SK-N-SH (cell line): ENCODE measurements around the gene POLD2. TPM values are rescaled to one million over a fixed set of nuclear protein-coding genes. Genes with fewer than 3 reads are reported as not detected.

Source experiments
- CTCF ChIA-PET: fragments of 300-600, 350-600 bp; formaldehyde crosslinking; extraction: SDS; loops from one replicate; lab custom pipeline; 2021; lab: Yijun Ruan, JAX
- POLR2A ChIA-PET: fragments of 350-600 bp; sonication (Branson Sonifier 250); formaldehyde crosslinking; extraction: SDS; loops from one replicate; lab custom pipeline; 2020; ENCODE audit warnings: antibody characterized with exemption, inconsistent platforms; lab: Yijun Ruan, JAX
- DNase-seq: peaks from one replicate; pipeline ENCODE4 v3.0.0; 2012
- H2AFZ ChIP-seq: fragments of 200-600 bp; sonication (generic); 2 replicates; pipeline ENCODE4 v1.8.1; 2016; ENCODE audit warnings: antibody characterized with exemption, mild to moderate bottlenecking, low read depth
- H3F3A ChIP-seq: fragments of 200-600 bp; sonication (generic); replicated peaks from 2 replicates; pipeline ENCODE3; 2016; ENCODE audit warnings: antibody characterized with exemption, mild to moderate bottlenecking; ENCODE audit not compliant: insufficient read depth
- H3K27ac ChIP-seq, 2 experiments: fragments of 200-500 bp in 1 of 2; fragments of 200-600 bp in 1 of 2; sonication (Bioruptor generic) in 1 of 2; sonication (generic), shearing (Covaris generic) in 1 of 2; 2 replicates each; pipeline versions ENCODE4 v1.5.1 to v1.6.1; 2014 to 2016; ENCODE audit warnings: low read depth in 2 of 2, inconsistent platforms in 1 of 2, low read length in 1 of 2, mild to moderate bottlenecking in 1 of 2, mixed read lengths in 1 of 2
- H3K27me3 ChIP-seq: fragments of 200-600 bp; sonication (generic), shearing (Covaris generic); 2 replicates; pipeline ENCODE4 v1.6.1; 2016; ENCODE audit warnings: mixed run types; ENCODE audit not compliant: insufficient read depth
- H3K36me3 ChIP-seq, 2 experiments: fragments of 200-500 bp in 1 of 2; fragments of 200-600 bp in 1 of 2; sonication (Bioruptor generic) in 1 of 2; sonication (generic) in 1 of 2; replicated peaks in 1 of 2; 2 replicates each; pipeline versions ENCODE3 to v1.5.1; 2014 to 2016; ENCODE audit warnings: low read length in 1 of 2, mild to moderate bottlenecking in 1 of 2; ENCODE audit not compliant: insufficient read depth in 2 of 2, control insufficient read depth in 1 of 2
- H3K4me1 ChIP-seq, 2 experiments: fragments of 200-500 bp in 1 of 2; fragments of 200-600 bp in 1 of 2; sonication (Bioruptor generic) in 1 of 2; sonication (generic), shearing (Covaris generic) in 1 of 2; 2 replicates each; pipeline versions ENCODE4 v1.5.1 to v1.6.1; 2014 to 2016; ENCODE audit warnings: low read depth in 1 of 2, low read length in 1 of 2, mixed run types in 1 of 2; ENCODE audit not compliant: insufficient read depth in 2 of 2, control insufficient read depth in 1 of 2
- H3K4me2 ChIP-seq: fragments of 200-600 bp; sonication (generic), shearing (Covaris generic); 2 replicates; pipeline ENCODE4 v1.6.1; 2017; ENCODE audit warnings: mixed run types
- H3K4me3 ChIP-seq, 2 experiments: fragments of 200-500 bp in 1 of 2; fragments of 200-600 bp in 1 of 2; sonication (Bioruptor generic) in 1 of 2; sonication (generic), shearing (Covaris generic) in 1 of 2; 2 replicates each; pipeline versions ENCODE4 v1.5.1 to v1.8.1; 2014 to 2016; ENCODE audit warnings: low read depth in 2 of 2, inconsistent platforms in 1 of 2, low read length in 1 of 2, mild to moderate bottlenecking in 1 of 2, mixed read lengths in 1 of 2, moderate library complexity in 1 of 2
- H3K79me2 ChIP-seq: fragments of 200-600 bp; sonication (generic); 2 replicates; pipeline ENCODE4 v1.8.1; 2017; ENCODE audit warnings: mild to moderate bottlenecking; ENCODE audit not compliant: insufficient read depth
- H3K9ac ChIP-seq: fragments of 200-600 bp; sonication (generic); 2 replicates; pipeline ENCODE4 v1.6.1; 2017; ENCODE audit warnings: mixed run types
- H3K9me2 ChIP-seq: fragments of 200-600 bp; sonication (generic); 2 replicates; pipeline ENCODE4 v1.6.1; 2017; ENCODE audit warnings: mixed run types
- H3K9me3 ChIP-seq: fragments of 200-600 bp; sonication (generic); 2 replicates; pipeline ENCODE4 v1.6.1; 2017; ENCODE audit warnings: mixed run types, mild to moderate bottlenecking, moderate library complexity
- H4K20me1 ChIP-seq: fragments of 200-600 bp; sonication (generic); 2 replicates; pipeline ENCODE4 v1.6.1; 2017; ENCODE audit warnings: mild to moderate bottlenecking, mixed run types; ENCODE audit not compliant: insufficient read depth
- CTCF ChIP-seq: fragments of 200-600 bp; sonication (generic); IDR thresholded peaks from 2 replicates; pipeline ENCODE4 v1.6.1; 2017; ENCODE audit warnings: antibody characterized with exemption, mild to moderate bottlenecking, moderate library complexity
- EP300 ChIP-seq, 2 experiments: IDR thresholded peaks; 2 replicates each; pipeline versions ENCODE4 v1.4.0 to v1.6.1; 2012; ENCODE audit warnings: borderline replicate concordance in 1 of 2, low read depth in 1 of 2, low read length in 1 of 2
- FOXJ3 ChIP-seq: sonication (generic); formaldehyde crosslinking; IDR thresholded peaks from 2 replicates; pipeline ENCODE4 v1.5.1; 2020; ENCODE audit warnings: mild to moderate bottlenecking, missing genetic modification reagents
- FOXM1 ChIP-seq: IDR thresholded peaks from 2 replicates; pipeline ENCODE4 v1.4.0; 2012; ENCODE audit warnings: low read depth, mild to moderate bottlenecking
- GATA2 ChIP-seq: sonication (generic); formaldehyde crosslinking; IDR thresholded peaks from 2 replicates; pipeline ENCODE4 v1.5.0; 2020; ENCODE audit warnings: mild to moderate bottlenecking, missing genetic modification reagents
- JUND ChIP-seq: IDR thresholded peaks from 2 replicates; pipeline ENCODE4 v1.4.0; 2012
- MAX ChIP-seq: IDR thresholded peaks from 2 replicates; pipeline ENCODE4 v1.4.0; 2012; ENCODE audit warnings: low read depth
- MEF2A ChIP-seq: IDR thresholded peaks from 2 replicates; pipeline ENCODE4 v1.4.0; 2012; ENCODE audit warnings: low read depth, borderline replicate concordance
- MXI1 ChIP-seq: IDR thresholded peaks from 2 replicates; pipeline ENCODE4 v1.6.1; 2012; ENCODE audit warnings: mild to moderate bottlenecking, low read depth, low read length, improper control_type of control experiment
- NRF1 ChIP-seq: IDR thresholded peaks from 2 replicates; pipeline ENCODE4 v1.6.1; 2012; ENCODE audit warnings: low read depth, mild to moderate bottlenecking, low read length
- RXRA ChIP-seq: IDR thresholded peaks from 2 replicates; pipeline ENCODE4 v1.4.0; 2012; ENCODE audit warnings: low read depth, mild to moderate bottlenecking, borderline replicate concordance
- TCF12 ChIP-seq: IDR thresholded peaks from 2 replicates; pipeline ENCODE4 v1.4.0; 2012
- YY1 ChIP-seq: IDR thresholded peaks from 2 replicates; pipeline ENCODE4 v1.4.0; 2012; ENCODE audit warnings: low read depth, mild to moderate bottlenecking
- WGBS: methylation state at CpG from one replicate; pipeline ENCODE4 v1.1.6; 2017; ENCODE audit warnings: low lambda C conversion rate; 5-methylcytosine and 5-hydroxymethylcytosine counted together
- polyA plus RNA-seq, 3 experiments: library from polyadenylated mRNA; depleted of rRNA; stranded (reverse); fragments of >200 nt; gene quantifications; 2 replicates each; pipeline ENCODE4 v1.2.3, GENCODE V29; 2012
- TF ChIP-seq, protein P1 (sequence below): fragments of 150-350 bp; IDR thresholded peaks from 2 replicates; pipeline ENCODE4 v1.6.1; 2016; ENCODE audit warnings: mild to moderate bottlenecking, low read depth, low read length
- TF ChIP-seq, protein P2 (sequence below): IDR thresholded peaks from 2 replicates; pipeline ENCODE4 v1.4.0; 2012; ENCODE audit warnings: low read depth, borderline replicate concordance
- TF ChIP-seq, protein P3 (sequence below): IDR thresholded peaks from 2 replicates; pipeline ENCODE4 v1.6.1; 2012; ENCODE audit warnings: mild to moderate bottlenecking, low read depth, low read length, moderate library complexity

POLD2 gene
- polyA plus RNA-seq, 1 of the 3 experiments (the other 2 are of a cell fraction), result 194 TPM

GRCh38 chr7:44098092-44099068 is 25.0 kb downstream of the POLD2 start (continued):
- TF ChIP-seq, protein P1, sequence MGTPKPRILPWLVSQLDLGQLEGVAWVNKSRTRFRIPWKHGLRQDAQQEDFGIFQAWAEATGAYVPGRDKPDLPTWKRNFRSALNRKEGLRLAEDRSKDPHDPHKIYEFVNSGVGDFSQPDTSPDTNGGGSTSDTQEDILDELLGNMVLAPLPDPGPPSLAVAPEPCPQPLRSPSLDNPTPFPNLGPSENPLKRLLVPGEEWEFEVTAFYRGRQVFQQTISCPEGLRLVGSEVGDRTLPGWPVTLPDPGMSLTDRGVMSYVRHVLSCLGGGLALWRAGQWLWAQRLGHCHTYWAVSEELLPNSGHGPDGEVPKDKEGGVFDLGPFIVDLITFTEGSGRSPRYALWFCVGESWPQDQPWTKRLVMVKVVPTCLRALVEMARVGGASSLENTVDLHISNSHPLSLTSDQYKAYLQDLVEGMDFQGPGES, result no peak
- TF ChIP-seq MAX (no peak), MXI1 (no peak)

DNA sequence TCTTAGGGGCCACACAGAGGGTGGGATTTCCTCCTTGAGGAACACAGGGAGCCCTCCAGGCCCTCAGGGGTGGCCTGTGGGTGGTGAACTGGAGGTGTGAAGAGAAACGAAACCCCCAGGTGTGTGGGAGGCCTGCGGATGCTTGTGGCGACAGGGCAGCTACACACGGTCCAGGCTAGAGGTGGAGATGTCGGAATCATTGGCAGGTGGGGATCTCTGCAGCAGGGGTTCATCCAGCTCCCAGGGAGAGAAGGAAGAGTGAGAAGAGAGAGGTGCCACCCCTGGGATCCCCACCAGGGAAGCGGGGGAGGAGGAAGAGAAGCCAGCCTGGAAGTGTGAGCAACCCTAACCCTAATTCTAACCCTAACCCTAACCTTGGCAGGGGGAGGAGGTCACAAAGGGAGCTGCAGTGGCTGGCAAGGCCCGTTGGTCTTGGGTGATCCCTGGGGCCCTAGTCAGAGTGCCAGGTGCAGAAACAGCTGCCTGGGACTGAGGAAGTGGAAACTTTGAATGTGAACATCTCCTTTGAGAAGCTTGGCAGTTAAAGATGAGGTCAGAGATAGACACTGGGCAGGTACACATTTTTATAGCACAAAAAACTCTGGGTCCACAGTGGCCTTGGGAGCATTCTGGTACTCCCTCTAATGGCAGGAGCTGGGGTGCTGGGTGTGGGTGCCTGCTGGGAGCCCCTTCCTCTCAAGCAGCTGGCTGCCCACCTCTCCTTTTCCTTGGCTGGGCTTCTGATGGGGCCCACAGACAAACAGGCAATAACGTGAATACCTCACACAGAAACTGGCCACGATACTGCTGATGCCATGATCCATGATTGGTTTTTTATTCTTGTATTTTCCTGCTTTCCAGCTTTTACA is 26.1 kb downstream of the POLD2 start:
- ChIA-PET CTCF (interaction anchor here (0.6 to 2.6 kb wide), 9 partner anchors 9 to 440 kb away, joined by 3 to 15 read pairs (median 4); partner anchors contain the start of genes POLD2 and YKT6), POLR2A (no interaction called here)
- no peak overlapping the region for H3K9ac ChIP-seq

More for the DNA sequence above, 26.1 kb downstream of the POLD2 start:
- Histone ChIP-seq H3K4me2 (no peak overlapping the region), H2AFZ (no peak overlapping the region), H3K9me2 (no peaks in the 10 kb centered on the region), H3K79me2 (no peaks in the 10 kb centered on the region), H3K4me3 (no peak overlapping the region), H3K4me1 (peaks cover 7 to 32% of the 10 kb centered on the region in 2 experiments; a peak in 2 of 4 replicates), H3F3A (peaks cover 27% of the 10 kb centered on the region), H3K27me3 (no peaks in the 10 kb centered on the region), H3K9me3 (no peaks in the 10 kb centered on the region), H3K27ac (no peak overlapping the region), H4K20me1 (no peaks in the 10 kb centered on the region), H3K36me3 (no peaks in the 10 kb centered on the region)
- no peak for DNase-seq
- no peak for TF ChIP-seq NRF1
- no peak for TF ChIP-seq GATA2 (CRISPR knock-in tag)
- no peak for TF ChIP-seq RXRA
- TF ChIP-seq MXI1, result no peak
- no peak for TF ChIP-seq YY1
- no peak for TF ChIP-seq FOXM1
- TF ChIP-seq JUND, result no peak
- no peak for TF ChIP-seq MEF2A
- no peak for TF ChIP-seq EP300 (IDR thresholded peaks at IDR 0.05; ENCODE audit: borderline replicate concordance in 1 of 2, low read depth in 1 of 2, low read length in 1 of 2)
- TF ChIP-seq, protein P2, sequence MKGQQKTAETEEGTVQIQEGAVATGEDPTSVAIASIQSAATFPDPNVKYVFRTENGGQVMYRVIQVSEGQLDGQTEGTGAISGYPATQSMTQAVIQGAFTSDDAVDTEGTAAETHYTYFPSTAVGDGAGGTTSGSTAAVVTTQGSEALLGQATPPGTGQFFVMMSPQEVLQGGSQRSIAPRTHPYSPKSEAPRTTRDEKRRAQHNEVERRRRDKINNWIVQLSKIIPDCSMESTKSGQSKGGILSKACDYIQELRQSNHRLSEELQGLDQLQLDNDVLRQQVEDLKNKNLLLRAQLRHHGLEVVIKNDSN, result no peak
- TF ChIP-seq, protein P3, sequence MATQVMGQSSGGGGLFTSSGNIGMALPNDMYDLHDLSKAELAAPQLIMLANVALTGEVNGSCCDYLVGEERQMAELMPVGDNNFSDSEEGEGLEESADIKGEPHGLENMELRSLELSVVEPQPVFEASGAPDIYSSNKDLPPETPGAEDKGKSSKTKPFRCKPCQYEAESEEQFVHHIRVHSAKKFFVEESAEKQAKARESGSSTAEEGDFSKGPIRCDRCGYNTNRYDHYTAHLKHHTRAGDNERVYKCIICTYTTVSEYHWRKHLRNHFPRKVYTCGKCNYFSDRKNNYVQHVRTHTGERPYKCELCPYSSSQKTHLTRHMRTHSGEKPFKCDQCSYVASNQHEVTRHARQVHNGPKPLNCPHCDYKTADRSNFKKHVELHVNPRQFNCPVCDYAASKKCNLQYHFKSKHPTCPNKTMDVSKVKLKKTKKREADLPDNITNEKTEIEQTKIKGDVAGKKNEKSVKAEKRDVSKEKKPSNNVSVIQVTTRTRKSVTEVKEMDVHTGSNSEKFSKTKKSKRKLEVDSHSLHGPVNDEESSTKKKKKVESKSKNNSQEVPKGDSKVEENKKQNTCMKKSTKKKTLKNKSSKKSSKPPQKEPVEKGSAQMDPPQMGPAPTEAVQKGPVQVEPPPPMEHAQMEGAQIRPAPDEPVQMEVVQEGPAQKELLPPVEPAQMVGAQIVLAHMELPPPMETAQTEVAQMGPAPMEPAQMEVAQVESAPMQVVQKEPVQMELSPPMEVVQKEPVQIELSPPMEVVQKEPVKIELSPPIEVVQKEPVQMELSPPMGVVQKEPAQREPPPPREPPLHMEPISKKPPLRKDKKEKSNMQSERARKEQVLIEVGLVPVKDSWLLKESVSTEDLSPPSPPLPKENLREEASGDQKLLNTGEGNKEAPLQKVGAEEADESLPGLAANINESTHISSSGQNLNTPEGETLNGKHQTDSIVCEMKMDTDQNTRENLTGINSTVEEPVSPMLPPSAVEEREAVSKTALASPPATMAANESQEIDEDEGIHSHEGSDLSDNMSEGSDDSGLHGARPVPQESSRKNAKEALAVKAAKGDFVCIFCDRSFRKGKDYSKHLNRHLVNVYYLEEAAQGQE, result no peak
- TF ChIP-seq CTCF, result no peak
- TF ChIP-seq FOXJ3 (CRISPR knock-in tag), result no peak
- no peak for TF ChIP-seq TCF12
- WGBS, result 84% methylated on average over 9 of the region's 9 CpGs
